NK-92 (cell line): ENCODE measurements around the gene PLCB4.

Experiments used
- DNase-seq: peaks from one replicate; lab custom pipeline; 2025; ENCODE audit not compliant: unreplicated experiment; lab: John Stamatoyannopoulos, UW

PLCB4 gene

DNA sequence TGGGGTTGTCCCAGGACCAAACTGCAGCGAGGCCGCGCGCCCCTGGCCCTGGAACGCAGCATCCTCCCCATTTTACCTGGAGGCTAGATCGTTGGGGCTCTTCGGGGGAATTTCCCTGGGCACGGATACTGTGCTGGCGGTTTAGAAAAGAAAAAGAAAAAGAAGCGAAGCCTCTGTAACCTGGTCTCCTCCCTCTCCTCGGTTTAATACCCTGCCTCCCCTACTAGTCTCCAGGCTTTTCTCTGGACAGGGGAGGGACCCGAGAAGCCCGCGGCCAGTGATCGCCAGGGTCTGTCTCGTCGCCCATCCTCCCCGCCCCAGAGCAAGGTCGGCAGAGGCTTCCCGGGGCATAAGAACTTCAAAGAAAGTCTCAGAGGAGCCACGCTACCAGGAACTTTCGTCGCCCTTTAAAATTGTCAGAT, 439.4 kb downstream of the PLCB4 start:
- DNase-seq, result no peak

DNA sequence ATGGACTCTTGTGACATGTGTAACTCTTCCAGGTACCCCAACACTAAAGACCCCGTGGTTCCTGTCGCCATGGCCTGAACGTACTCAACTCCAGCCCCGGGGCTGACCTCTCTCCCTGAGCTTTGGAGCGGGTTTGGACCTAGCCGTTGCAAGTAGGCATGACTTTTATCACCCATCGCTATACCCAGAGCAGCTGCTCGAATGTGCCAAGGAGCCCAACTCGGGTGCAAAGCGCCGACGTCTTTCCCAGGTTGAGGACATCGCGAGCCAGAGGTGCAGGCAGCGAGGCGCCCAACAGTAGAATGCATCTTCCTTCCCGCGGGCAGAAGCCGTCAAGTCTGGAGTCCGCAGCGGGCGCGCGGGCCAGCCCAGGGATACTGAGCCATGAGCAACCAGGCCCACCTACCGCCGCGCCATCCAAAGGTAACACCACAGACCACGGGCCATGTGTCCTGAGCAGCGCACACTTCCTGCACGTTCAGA, 439.9 kb downstream of the PLCB4 start:
- no peak for DNase-seq

DNA sequence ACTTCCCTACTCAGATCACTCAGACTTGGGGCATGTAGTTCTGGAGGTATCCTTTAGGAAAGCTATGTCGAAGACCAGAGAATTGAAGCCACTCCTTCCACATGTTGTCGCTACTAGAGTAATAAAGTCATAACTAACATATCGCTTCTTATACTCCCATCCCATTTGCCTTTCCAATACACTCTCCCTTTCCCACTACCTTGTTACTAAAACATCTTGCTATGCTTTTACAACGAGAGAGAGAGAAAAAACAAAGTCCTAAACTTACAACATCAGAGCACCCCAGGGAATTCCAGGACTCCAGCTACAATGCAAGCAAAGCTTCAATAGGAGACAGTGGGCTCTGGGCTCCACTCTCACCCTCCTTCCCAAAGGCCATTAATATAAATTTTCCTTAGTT, 440.4 kb downstream of the PLCB4 start:
- no peak for DNase-seq

DNA sequence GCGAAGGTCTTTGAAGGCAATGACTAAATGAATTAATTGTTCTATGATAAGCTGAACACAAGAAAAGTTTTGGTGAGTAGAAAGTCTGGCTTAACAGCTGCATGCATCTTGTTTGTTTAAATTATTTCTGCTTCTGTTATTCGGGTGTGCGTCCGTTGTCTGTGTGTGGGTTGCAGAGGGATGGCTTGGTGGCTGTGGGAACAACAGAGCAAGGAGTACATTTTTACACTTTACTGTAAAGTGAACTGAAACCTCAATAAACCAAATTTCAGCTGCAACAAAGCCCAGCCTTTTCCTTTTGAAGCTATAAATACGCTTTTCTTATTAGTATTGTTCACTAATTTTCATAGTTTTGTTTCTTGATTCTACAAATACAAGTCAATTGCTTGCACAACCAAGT, 442.0 kb downstream of the PLCB4 start:
- DNase-seq, result no peak

DNA sequence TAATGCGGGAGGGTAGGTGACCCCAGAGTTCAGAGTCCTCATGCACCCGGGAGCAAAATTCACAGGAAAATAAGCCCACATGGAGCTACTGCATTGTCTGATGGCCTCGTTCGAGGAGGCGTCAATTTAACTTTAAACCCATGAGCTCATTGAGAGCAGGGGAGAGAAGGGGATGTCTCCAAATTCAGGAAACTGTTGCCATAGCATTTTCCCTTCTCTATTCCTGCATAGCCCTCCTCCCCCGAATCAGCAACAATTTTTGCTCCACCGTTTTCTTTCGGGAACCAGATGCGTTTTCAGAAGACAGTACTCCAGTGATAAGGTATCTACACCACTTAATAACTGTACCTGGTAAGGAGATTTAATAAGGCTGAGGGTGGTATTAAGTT, 445.2 kb downstream of the PLCB4 start:
- no peak for DNase-seq

DNA sequence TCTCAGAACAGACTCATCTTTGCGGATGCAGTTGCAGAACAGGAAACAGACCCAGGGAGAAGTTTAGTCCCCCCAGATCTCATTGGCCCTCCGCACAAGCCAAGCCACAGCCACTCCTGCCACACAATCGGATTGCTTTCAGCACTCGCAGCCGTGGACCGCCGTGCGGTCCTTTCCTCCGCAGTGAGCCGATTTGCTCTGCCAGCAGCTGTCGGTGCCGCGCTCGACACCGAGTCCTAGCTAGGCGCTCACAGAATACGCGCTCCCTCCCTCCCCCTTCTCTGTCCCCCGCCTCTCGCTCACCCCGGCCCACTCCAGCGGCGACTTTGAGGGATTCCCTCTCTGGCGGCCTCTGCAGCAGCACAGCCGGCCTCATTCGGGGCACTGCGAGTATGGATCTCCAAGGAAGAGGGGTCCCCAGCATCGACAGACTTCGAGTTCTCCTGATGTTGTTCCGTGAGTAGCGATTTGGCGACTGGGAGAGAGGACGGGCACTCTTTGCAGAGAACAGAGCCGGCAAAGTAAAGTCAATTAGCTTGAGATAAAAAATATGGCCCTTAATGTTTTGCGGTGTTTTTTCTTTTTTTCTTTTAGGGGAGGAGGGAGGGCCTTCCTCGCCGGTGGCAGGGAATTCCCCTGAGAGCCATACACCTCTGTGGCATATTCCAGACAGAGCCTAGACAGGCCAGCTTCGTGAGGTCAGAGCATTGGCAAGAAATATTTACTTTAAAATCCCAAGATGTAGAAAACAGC, 445.8 kb downstream of the PLCB4 start, which contains the start of gene LAMP5:
Gene LAMP5, plus strand, starts transcription at position 130 of the 753 bp plus-strand sequence. Its CDS starts 263 bp downstream, at position 393.
- DNase-seq, result no peak

DNA sequence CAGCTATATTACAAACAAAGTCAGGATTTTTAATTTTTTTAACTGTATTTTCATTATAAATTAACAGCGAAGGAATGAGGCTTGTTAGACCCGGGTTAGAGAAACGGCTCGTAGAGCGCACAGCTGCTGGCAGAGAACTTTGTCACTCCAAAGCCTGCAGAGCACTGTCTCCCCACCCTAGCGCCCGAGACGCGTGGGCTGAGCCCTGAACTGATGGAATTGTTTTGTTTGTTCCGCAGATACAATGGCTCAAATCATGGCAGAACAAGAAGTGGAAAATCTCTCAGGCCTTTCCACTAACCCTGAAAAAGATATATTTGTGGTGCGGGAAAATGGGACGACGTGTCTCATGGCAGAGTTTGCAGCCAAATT, 446.3 kb downstream of the PLCB4 start:
- no peak for DNase-seq

DNA sequence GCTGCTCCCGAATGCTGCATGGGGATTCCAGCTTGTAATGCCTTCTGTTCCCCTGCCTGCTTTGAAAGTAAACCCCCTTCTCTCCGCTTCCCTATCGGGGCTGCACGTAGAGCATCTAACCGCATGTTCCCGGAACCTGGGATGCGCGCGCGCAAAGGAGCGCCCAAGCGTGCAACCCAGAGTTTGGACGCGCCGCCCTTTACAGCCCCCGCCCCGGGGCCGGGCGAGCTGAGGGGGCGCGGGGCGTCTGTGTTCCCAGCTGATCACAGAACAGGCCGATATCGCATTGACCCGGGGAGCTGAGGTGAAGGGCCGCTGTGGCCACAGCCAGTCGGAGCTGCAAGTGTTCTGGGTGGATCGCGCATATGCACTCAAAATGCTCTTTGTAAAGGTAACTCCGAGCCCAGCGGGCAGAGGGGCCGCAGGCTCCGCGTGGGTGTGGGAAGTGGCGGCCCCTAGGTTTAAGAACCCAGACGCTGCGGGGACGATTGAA, 446.9 kb downstream of the PLCB4 start:
- no peak for DNase-seq

DNA sequence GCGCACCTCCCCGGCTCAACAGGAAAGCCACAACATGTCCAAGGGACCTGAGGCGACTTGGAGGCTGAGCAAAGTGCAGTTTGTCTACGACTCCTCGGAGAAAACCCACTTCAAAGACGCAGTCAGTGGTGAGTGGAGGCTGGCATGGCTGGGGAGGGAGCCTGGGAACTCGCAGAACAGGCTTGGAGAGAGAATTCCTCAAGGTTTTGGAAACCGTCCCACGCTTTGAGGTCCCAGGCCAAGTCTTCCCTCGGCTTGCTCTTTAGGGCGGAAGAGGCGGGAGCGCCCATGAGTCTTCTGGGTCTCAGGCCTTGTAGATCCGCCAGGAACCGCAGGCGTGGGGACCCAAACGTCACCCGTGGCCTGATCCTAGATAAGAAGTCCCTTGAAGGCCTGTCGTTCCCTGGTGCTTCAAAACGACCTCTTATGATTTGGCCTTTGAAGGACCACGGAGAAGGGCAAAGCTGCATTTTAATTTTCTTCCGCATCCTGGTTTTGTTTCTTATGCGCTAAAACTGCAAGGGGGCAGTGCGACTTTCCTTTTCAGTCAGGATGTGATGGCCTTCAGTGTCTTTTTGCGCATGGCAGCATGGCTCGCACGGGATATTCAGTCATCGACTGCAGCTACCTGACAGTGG, 447.5 kb downstream of the PLCB4 start:
- no peak for DNase-seq

DNA sequence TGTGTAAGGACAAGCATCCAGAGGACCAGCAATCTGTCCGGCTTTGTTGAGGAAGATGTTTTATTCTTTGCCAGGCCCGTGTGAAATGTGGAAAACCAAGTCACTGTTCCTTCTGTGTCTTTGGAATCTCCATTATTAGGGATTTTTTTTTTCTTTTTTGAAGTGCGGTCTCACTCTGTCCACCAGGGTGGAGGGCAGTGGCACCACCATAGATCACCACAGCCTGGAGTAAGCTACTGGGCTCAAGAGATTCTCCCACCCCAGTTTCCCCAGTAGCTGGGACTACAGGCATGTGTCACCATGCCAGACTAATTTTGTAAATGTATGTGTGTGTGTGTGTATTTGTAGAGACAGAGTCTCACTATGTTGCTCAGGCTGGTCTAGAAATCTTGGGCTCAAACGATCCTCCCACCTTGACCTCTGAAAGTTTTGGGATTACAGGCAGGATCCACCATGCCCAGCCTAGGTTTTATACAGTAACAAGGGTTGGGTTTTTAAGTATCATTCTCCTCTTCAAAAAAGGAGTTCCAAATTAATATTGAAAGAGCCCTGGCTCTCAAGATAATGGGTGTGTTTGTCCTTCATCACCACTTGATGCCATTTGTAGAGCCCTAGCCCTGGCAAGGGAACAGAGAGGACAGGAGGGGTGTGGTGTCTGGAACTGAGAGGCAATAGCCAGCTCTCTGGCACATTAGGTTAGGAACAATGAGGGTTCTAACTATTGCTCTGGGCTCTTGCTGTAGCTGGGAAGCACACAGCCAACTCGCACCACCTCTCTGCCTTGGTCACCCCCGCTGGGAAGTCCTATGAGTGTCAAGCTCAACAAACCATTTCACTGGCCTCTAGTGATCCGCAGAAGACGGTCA, 448.6 kb downstream of the PLCB4 start:
- DNase-seq, result no peak

DNA sequence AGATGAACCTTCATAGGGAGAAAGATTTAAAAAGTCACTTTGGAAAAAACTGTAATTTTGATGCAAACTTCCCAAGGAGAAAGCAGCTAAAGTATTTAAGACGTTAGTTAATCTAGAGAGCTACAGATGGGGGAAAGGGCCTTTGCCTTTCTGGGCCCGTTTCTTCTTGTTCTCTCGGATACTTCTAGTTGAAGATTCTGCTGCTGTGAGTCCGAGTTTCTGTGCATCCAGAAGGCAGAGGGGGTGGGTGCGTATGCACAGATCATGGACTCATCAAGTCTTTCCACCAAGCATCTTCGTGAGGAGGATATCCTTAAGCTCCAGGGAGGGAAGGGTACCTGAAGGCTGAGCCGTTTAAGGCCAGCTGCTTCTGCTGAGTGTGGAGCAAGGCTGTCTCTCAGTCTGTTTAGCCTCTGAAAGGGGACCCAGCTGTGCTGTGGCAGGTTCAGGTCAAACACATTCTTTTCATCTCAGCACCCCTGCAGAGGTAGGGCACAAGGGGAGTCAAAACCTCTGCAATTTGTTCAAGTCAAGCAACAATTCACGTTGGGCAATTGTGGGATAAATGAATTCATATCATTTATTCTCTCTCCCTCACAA, 449.8 kb downstream of the PLCB4 start:
- no peak for DNase-seq

GRCh38 chr20:9520086-9520485, 451.2 kb downstream of the PLCB4 start:
- DNase-seq, result no peak

- no peak for DNase-seq
Observed at GRCh38 chr20:9523636-9524035, 454.7 kb downstream of the PLCB4 start.
